HG03342 (cell line): ENCODE data around the gene BEST2.
A peak's percentile ranks its signal among the peaks of the same experiment; 100 is the strongest.
"Not testable (repeated sequence)": the region's sequence is repeated elsewhere in the genome, so short reads cannot be mapped to it uniquely, and the experiment has no call there.

Source experiments
- ATAC-seq: cut with Tn5 transposase; IDR thresholded peaks from one replicate; pipeline ENCODE4 v1.9.1; 2021; ENCODE audit warnings: mild to moderate bottlenecking, moderate library complexity; ENCODE audit not compliant: unreplicated experiment

Gene BEST2

GRCh38 chr19:12751635-12752034, at the start of gene BEST2:
Gene BEST2, plus strand, starts transcription at chr19:12751791. Its CDS starts 802 bp downstream, at chr19:12752593.
- no peak for ATAC-seq

GRCh38 chr19:12703046-12703445, 48.5 kb upstream of the BEST2 start:
- ATAC-seq: no peak

GRCh38 chr19:12705169-12705568, 46.4 kb upstream of the BEST2 start:
- no peak for ATAC-seq

- no peak for ATAC-seq
Measured at GRCh38 chr19:12705654-12706331, 45.8 kb upstream of the BEST2 start.

- ATAC-seq: no peak
Measured at GRCh38 chr19:12706332-12706718, 45.3 kb upstream of the BEST2 start.

- ATAC-seq: no peak
Measured at GRCh38 chr19:12708641-12709040, 43.0 kb upstream of the BEST2 start.

- ATAC-seq: no peak
Measured at GRCh38 chr19:12711187-12711586, 40.4 kb upstream of the BEST2 start.

GRCh38 chr19:12712077-12712476, 39.5 kb upstream of the BEST2 start:
- not testable (repeated sequence) for ATAC-seq

- ATAC-seq: not testable (repeated sequence)
Measured at GRCh38 chr19:12713304-12713703, 38.3 kb upstream of the BEST2 start.

GRCh38 chr19:12715102-12715501, 36.5 kb upstream of the BEST2 start:
- ATAC-seq: no peak

DNA sequence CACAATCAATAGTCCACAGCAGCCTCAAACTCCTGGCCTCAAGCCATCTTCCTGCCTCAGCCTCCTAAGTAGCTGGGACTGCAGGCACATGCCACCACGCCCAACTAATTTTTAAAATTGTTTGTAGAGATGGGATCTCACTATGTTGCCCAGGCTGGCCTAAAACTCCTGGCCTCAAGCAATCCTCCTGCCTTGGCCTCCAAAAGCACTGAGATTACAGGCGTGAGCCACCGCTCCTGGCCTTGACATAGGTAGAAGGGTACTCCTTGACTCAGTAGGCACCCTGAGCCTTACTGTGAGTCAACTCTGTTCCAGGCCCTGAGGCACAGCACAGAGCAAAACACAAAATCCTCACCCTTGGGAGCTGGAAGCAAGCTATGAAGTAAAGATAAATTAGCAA, 35.7 kb upstream of the BEST2 start:
- no peak for ATAC-seq

DNA sequence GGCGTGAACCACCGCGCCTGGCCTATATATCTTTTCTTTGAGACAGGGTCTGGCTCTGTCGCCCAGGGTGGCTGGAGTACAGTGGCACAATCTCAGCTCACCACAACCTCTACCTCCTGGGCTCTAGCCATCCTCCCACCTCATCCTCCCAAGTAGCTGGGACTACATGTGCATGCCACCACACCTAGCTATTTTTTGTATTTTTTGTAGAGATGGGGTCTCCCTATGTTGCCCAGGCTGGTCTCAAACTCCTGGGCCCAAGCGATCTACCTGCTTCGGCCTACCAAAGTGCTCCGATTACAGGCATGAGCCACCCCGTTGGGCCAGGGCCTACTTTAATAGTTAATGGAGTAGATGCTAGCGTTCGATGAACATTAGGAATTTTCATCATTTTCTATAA, 31.3 kb upstream of the BEST2 start:
- no peak for ATAC-seq

GRCh38 chr19:12720851-12721655, 30.5 kb upstream of the BEST2 start:
- no peak for ATAC-seq

DNA sequence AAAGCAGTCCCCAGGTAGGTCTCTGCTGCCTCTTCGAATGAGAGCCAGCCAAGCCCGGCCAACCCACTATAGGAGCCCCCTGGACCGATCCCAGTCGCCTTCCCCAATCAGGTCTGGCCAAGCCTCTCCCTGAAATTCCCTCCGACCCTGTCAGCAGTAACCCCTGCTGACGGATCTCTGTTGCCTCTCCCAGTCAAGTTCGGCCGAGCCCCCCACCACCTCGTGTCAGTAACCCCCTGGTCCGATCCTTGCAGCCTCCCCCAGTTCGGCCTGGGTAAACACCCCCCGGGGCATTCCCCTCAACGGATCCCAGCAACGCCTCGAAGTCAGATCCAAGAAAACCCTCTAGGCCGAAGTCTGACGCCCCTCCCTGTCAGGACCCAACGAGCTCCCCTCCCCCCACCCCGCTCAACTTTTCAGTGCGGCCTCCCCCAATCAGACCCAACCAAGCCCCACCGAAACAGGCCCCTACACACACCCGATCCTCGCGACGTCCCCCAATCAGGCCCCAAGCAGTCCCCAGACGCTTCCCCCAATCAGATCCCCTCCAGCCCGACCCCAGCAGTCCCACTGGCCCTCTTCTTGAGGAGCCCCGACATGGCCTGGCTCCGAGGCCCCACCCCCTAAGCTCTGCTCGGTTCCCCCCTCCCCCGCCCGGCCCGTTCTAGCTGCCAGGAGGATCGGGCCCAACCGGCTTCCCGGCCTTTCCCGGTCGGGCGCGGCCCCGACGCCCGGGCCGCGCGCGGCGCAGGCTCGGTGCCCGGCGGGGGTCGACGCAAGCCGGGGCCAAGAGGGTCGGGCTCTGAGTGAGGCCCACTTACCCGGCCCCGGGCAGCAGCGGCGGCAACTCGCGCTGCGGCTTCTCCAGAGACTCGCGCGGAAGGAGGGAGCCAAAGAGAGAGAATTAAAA, 29.7 kb upstream of the BEST2 start:
- peak; percentile 23 for ATAC-seq

GRCh38 chr19:12722566-12723380, 28.8 kb upstream of the BEST2 start:
- peak; percentile 74 for ATAC-seq

DNA sequence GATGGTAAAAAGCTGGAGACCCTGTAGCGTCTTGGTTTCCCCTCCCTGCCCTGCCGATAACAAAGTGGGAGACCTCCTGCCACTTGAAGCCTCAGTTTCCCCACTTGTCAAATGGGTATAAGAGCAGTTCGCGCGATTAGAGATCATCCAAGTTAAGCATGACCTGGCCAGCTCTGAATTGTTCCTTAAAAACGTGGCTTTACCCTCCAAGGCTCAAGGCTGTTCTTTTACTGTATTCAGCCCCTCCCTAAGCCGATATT, 28.3 kb upstream of the BEST2 start:
- no peak for ATAC-seq

GRCh38 chr19:12723641-12724426, 27.8 kb upstream of the BEST2 start, which contains the start of gene TNPO2:
Gene TNPO2, minus strand, starts transcription at chr19:12723932. Its CDS starts 2,955 bp downstream, at chr19:12720977.
- ATAC-seq: no peak

DNA sequence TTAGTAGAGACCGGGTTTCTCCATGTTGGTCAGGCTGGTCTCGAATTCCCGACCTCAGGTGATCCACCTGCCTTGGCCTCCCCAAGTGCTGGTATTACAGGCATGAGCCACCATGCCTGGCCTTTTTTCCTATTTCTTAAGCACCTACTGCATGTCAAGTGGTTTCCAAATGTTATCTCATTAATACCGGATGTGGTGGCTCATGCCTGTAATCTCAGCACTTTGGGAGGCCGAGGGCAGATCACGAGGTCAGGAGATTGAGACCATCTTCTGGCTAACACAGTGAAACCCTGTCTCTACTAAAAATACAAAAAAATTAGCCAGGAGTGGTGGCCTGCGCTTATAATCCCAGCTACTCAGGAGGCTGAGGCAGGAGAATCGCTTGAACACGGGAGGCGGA, 26.0 kb upstream of the BEST2 start:
- not testable (repeated sequence) for ATAC-seq

GRCh38 chr19:12726988-12727316, 24.6 kb upstream of the BEST2 start:
- ATAC-seq: no peak
